ENCODE results near the gene SAMD10.

Gene SAMD10

GRCh38 chr20:63979557-63980316 is at the start of gene SAMD10:
Gene SAMD10 (minus strand): TSS chr20:63979642. CDS start chr20:63979467, 175 bp downstream.
- DNase-seq, result peak; percentile 77

GRCh38 chr20:64027981-64028685 is 48.7 kb upstream of the SAMD10 start:
- no peak for DNase-seq

DNA sequence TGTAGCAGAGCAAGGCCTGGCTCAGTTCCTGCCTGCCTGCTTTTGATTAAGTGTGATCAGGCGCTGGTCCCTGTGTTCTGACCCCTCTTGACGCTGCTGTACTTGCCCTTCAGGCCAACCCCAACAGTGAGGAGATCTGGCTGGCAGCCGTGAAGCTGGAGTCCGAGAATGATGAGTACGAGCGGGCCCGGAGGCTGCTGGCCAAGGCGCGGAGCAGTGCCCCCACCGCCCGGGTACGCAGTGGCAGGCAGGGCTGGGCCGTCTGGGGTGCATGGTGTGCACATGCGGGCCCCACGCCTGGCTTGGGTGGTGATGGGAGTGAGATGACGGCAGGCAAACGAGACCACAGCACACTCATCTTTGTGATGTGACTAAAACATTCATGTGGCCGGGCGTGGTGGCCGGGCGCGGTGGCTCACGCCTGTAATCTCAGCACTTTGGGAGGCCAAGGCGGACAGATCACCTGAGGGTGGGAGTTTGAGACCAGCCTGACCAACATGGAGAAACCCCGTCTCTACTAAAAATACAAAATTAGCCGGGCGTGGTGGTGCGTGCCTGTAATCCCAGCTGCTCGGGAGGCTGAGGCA is 46.5 kb upstream of the SAMD10 start:
- no peak for DNase-seq

GRCh38 chr20:64025101-64025825 is 45.8 kb upstream of the SAMD10 start:
- no peak for DNase-seq

DNA sequence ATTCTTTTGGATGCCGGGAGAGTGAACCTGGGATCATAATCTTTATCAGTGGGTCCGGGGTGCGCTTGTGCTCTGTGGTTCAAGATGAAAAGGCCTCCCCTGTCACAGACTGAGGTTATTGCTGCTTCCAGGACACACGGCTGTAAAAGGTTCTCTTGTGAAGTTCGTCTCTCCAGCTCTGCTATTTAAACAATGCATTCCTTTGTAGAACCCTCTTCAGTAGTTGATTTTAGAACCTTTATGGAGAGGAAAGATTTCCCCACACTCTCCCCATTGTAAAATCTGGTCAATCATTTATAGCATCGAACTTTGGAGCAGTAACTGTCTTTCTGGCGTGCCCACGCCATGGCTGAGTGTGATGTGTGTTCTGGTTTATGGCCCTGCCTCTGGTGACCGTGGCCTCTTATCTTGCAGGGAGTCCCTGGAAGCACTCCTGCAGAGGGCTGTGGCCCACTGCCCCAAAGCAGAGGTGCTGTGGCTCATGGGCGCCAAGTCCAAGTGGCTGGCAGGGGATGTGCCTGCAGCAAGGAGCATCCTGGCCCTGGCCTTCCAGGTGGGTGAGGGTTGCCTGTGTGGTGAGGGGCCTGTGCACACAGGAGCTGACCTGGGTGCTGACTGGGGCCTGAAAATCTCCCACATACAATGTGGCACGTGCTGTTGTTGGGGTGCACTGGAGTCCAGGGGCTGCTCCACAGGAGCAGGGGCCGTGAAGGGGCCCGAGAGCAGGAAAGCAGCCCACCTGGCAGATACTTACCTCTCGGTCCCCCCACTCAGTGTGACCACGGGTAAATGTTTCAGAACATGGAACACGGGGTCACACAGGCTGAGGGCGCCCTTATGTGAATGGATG is 44.9 kb upstream of the SAMD10 start:
- DNase-seq, result no peak

GRCh38 chr20:64023361-64024140 is 44.1 kb upstream of the SAMD10 start:
- DNase-seq, result no peak

DNA sequence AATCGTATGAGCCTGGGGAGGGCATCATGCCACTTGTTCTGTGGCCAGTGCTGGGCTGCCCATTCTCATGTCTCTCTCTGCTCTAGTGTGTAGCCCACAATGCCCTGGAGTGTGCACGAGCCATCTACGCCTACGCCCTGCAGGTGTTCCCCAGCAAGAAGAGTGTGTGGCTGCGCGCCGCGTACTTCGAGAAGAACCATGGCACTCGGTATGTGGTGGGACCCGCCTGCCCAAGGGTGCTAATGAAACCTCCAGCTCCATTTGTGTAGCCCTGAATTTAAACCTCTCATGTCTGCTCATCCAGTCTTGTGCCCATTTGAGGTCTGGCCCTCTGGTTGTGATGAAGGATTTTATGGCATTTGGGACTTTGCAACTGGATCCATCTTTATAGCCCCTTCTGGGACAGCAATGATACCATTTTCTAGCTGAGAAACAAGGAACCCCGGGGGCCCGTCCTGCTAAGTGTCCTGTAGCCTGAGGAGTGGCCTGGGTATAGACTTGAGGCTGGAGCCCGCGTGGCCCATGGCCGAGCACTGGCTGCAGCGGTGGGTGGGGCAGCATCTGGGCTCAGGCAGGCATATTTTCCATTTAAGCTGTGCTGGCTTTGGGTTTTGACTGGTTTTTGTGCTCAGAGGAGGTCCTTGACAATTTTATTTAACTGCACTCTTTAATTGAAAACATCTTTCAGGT is 43.4 kb upstream of the SAMD10 start:
- DNase-seq, result no peak

- DNase-seq, result no peak
These were observed 41.9 kb upstream of the SAMD10 start for GRCh38 chr20:64021124-64021975.

DNA sequence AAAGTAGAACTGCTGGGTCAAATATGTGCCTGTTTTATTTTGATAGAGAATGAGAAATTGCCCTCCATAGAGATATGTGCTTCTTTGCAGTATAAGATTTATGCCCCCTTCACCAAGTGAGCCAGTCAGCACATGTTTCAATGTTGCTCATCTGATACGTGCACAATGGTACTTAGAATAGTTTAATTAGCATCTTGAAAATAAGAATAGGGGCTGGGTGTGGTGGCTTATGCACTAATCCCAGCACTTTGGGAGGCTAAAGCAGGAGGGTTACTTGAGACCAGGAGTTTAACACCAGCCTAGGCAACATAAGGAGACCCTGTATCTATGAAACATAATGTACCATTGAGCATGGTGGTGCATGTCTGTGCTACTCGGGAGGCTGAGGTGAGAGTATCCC is 36.2 kb upstream of the SAMD10 start:
- DNase-seq, result no peak

DNA sequence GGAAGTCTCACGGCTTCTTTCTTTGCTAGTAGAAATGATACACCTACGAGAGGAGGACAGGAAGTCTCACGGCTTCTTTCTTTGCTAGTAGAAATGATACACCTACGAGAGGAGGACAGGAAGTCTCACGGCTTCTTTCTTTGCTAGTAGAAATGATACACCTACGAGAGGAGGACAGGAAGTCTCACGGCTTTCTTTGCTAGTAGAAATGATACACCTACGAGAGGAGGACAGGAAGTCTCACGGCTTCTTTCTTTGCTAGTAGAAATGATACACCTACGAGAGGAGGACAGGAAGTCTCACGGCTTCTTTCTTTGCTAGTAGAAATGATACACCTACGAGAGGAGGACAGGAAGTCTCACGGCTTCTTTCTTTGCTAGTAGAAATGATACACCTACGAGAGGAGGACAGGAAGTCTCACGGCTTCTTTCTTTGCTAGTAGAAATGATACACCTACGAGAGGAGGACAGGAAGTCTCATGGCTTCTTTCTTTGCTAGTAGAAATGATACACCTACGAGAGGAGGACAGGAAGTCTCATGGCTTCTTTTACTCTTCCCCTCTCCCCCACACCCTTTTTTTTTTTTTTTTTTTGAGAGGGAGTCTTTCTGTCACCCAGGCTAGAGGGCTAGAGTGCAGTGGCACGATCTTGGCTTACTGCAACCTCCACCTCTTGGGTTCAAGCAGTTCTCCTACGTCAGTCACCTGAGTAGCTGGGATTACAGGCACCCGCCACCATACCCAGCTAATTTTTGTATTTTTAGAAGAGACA is 33.1 kb upstream of the SAMD10 start:
- DNase-seq, result peak; percentile 44

GRCh38 chr20:64011366-64011779 is 31.9 kb upstream of the SAMD10 start:
- peak; percentile 7 for DNase-seq

DNA sequence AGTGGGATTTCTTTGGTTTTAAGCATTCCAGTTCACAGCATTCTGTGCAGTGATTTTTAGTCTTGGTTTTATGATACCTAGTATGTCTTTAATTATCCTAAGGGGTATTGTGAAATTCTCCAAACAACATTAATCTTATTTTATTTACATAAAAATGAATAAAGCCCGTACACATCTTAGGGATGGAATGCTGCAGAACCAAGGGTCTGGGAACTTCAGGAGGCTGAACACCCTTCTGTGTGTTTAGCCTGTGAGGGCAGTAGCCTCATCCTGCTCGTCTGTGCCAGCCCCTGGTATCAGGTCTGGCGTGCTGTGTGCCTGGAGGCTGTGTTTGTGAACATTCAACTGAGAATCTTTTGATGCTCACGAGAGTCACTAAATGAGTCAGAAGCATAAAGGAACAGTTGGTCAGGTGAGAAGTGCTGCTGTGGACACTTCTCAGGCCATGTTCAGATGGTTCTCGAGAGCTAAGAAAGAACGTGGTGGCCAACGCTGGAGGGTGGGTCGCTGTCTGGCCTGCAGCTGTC is 31.3 kb upstream of the SAMD10 start:
- no peak for DNase-seq

DNA sequence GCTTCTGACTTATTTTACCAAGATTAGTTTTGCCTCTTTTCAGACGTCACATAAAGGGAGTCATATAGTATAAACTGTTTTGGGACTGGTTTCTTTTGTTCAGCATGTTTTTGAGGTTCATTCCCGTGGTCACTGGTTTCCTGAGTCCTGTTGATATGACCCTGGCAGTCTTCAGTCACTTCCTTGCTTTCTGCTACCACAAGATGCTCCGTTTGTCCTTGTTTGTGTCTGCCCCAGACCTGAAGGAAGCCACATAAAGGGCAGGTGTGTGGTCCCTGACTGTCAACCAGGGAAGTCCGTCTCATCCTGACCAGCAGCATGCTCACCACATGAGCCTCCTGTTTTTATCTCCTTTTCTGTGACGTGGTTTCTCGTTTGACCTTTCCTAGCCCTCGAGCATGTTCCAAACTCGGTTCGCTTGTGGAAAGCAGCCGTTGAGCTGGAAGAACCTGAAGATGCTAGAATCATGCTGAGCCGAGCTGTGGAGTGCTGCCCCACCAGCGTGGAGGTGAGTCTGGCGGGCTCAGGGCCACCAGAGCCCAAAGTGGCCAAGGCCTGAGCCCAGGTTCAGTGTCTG is 30.5 kb upstream of the SAMD10 start:
- DNase-seq, result no peak

DNA sequence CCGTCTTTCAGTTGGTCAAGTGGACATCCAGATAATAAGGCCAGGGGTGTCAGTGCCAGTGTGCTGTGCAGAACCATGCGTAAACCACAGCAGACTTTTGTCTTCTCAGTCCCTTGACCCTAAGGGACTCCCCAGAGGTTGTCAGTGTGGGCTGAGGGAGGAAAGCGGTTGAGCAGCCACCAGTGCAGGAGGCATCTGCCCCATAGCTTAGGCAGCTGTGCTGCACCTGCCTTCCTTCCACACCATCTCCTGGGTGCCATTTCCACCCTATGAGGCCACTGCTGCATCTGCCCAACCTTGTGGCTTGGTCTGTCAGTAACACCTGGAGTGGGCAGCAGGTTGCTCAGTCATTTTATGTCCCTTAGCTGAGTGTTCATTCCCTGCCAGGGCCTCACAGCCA is 27.5 kb upstream of the SAMD10 start:
- DNase-seq, result no peak

- no peak for DNase-seq
These were observed 27.0 kb upstream of the SAMD10 start for GRCh38 chr20:64006490-64006889.

GRCh38 chr20:64005394-64005793 is 26.0 kb upstream of the SAMD10 start:
- no peak for DNase-seq

DNA sequence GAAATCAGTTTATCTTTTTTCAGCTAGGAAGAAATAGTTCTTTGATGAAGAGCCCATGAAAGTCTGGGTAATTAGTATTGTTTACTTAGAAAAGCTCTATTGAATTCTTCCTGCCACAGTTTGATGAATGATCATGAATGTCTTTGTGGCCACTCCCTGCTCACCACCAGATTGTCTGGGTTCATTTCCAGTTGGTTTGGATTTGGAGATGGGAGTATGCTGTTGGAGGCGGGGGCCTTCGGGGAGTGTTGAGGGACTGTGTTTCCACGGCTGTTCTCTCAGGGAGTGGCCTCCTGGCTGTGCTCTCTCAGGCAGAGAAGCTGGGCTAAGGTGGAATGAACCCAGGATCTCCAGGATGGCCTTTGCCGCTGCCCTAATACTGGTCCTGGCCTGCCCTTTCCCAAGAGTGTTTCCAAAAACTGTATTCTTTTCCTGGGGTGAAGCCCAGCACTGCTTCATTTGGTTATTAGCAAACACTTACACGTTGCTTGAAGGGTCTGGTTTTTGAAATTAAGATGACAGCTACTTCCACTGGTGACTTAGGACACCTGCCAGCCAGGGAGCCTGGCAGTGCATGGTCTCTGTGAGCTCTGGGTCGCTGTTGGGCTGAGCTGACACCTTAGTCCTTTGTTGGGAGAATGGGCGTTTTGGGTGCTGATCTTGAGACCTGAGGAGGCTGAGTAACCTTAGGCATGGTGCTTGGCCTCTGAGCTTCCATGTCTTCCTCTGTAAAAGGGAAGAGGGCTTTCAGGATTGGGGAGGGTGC is 24.7 kb upstream of the SAMD10 start:
- DNase-seq, result no peak

DNA sequence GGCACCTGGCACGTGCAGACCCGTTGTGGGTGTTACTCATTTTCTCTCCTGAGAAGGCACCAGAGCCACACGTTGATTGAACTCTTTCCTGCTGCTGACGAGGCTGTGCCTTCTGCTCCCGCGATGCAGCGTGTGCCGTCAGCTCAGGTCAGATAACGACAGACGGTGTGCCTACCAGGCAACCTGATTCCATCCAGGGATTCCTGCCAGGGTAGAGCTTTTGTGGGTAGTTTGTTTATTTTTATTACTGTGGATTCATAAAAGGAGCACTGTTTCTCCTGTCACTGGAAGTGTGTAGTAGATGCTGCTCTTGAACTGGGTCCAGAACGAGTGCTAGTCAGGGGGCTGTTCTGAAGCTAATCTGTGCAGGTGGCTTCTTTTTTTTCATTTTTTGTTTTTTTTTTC is 22.2 kb upstream of the SAMD10 start:
- no peak for DNase-seq

Data from CD4-positive, alpha-beta T cell treated with Interleukin-10 for 1 hour (primary cell).